Testis (tissue), 2 donors: ENCODE data around the gene FOXN3.

Source experiments
- CTCF ChIP-seq, 3 experiments: fragments of 450-650 bp in 2 of 3; fragments of 200-600 bp in 1 of 3; sonication (generic) in 1 of 3; IDR thresholded peaks; one replicate each; pipeline ENCODE4 v1.5.1; 2016 to 2019; ENCODE audit warnings: antibody characterized with exemption in 3 of 3, mild to moderate bottlenecking in 2 of 3, moderate library complexity in 1 of 3
- POLR2A ChIP-seq: fragments of 450-650 bp; IDR thresholded peaks from one replicate; pipeline ENCODE4 v1.6.1; 2017; ENCODE audit warnings: antibody characterized with exemption, mild to moderate bottlenecking, moderate library complexity

DNA sequence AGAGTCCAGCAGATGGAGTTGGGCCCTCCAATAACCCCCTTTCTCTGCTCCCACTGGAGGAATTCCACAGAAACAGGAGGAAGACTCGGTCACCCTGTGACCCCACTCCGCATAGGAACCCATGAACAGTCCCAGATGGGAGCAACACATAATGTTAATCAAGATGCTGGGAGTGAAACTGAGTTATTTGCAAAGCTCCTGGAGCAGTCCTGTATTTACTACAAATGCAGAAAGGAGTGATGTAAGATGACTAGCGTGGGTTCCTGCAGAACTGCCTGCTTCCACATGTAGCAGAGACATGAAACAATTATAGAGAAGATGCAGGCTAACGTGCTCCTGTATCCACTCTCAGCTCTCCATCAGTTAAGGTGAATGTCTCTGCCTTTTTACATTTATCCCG lies 274.7 kb downstream of the FOXN3 start:
- TF ChIP-seq CTCF (IDR thresholded peaks at IDR 0.05) (no peak), POLR2A (no peak)
